DND-41 (cell line): ENCODE data around the gene ENKD1.
A peak's percentile ranks its signal among the peaks of the same experiment; 100 is the strongest.

Experiments used
- ATAC-seq: fragments of 200-7000 bp; cut with Tn5 transposase; 3 replicates; pipeline ENCODE4 v1.9.1; 2021; ENCODE audit warnings: low read depth; ENCODE audit not compliant: insufficient read depth
- DNase-seq: peaks from one replicate; pipeline ENCODE4 v3.0.0-alpha.2; 2020
- H2AFZ ChIP-seq: 2 replicates; pipeline ENCODE4 v1.6.0; 2012; ENCODE audit warnings: low read depth, low read length
- H3K27ac ChIP-seq: 2 replicates; pipeline ENCODE4 v1.5.1; 2012; ENCODE audit warnings: low read length, inconsistent platforms
- H3K27me3 ChIP-seq: fragments of 200-600 bp; sonication (generic); 2 replicates; pipeline ENCODE4 v1.6.0; 2012; ENCODE audit warnings: low read length, mild to moderate bottlenecking, inconsistent platforms; ENCODE audit not compliant: insufficient read depth, poor library complexity
- H3K36me3 ChIP-seq: 2 replicates; pipeline ENCODE4 v1.5.1; 2012; ENCODE audit warnings: low read length, inconsistent platforms; ENCODE audit not compliant: insufficient read depth
- H3K4me1 ChIP-seq: 2 replicates; pipeline ENCODE4 v1.5.1; 2012; ENCODE audit warnings: mild to moderate bottlenecking, low read length; ENCODE audit not compliant: insufficient read depth
- H3K4me2 ChIP-seq: 2 replicates; pipeline ENCODE4 v1.6.0; 2012; ENCODE audit warnings: mild to moderate bottlenecking, moderate library complexity, low read length, inconsistent platforms; ENCODE audit not compliant: insufficient read depth
- H3K4me3 ChIP-seq, 2 experiments: fragments of 200-600 bp in 1 of 2; shearing (Covaris generic) in 1 of 2; 2 replicates each; pipeline ENCODE4 v1.5.1; 2012 to 2016; ENCODE audit warnings: inconsistent platforms in 2 of 2, low read length in 2 of 2, mild to moderate bottlenecking in 2 of 2, low read depth in 1 of 2, moderate library complexity in 1 of 2
- H3K79me2 ChIP-seq: 2 replicates; pipeline ENCODE4 v1.6.0; 2012; ENCODE audit warnings: low read length, inconsistent platforms; ENCODE audit not compliant: insufficient read depth
- H3K9ac ChIP-seq: 2 replicates; pipeline ENCODE4 v1.6.0; 2012; ENCODE audit warnings: low read depth, mild to moderate bottlenecking, inconsistent platforms, low read length, moderate library complexity
- H3K9me3 ChIP-seq: 2 replicates; pipeline ENCODE4 v1.5.1; 2012; ENCODE audit warnings: low read length, moderate library complexity, mild to moderate bottlenecking, inconsistent platforms; ENCODE audit not compliant: insufficient read depth, severe bottlenecking
- H4K20me1 ChIP-seq: 2 replicates; pipeline ENCODE4 v1.6.0; 2012; ENCODE audit warnings: low read length; ENCODE audit not compliant: insufficient read depth
- EZH2 ChIP-seq: IDR thresholded peaks from 3 replicates; pipeline ENCODE4 v1.6.1; 2012; ENCODE audit warnings: borderline replicate concordance, low read depth, mild to moderate bottlenecking, moderate library complexity, low read length, inconsistent platforms; ENCODE audit not compliant: severe bottlenecking
- TF ChIP-seq, protein P1 (sequence below): IDR thresholded peaks from 2 replicates; pipeline ENCODE4 v1.5.1; 2012; ENCODE audit warnings: borderline replicate concordance, low read length, moderate library complexity, mild to moderate bottlenecking; ENCODE audit not compliant: poor library complexity, severe bottlenecking; ENCODE audit errors: extremely low read depth

The ENKD1 gene

DNA sequence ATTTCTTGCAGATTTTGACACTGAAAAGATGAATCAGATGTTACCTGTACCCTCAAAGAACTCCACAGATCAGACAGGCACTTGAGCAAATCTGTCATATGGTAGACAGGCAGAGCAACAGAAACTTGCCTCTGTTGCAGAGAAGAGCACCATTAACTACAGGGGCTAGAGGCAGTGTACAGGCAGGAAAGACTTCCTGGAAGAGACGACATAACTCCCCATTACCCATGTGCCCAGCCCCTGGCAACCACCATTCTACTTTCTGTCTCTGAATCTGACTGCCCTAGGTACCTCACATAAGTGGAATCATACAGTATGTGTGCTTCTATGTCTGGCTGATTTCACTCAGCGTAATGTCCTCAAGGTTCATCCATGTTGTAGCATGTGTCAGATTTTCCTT is 37.1 kb upstream of the ENKD1 start:
- ATAC-seq (peak; percentile 86), DNase-seq (peak; percentile 14)
- TF ChIP-seq EZH2: no peak
- TF ChIP-seq, protein P1, sequence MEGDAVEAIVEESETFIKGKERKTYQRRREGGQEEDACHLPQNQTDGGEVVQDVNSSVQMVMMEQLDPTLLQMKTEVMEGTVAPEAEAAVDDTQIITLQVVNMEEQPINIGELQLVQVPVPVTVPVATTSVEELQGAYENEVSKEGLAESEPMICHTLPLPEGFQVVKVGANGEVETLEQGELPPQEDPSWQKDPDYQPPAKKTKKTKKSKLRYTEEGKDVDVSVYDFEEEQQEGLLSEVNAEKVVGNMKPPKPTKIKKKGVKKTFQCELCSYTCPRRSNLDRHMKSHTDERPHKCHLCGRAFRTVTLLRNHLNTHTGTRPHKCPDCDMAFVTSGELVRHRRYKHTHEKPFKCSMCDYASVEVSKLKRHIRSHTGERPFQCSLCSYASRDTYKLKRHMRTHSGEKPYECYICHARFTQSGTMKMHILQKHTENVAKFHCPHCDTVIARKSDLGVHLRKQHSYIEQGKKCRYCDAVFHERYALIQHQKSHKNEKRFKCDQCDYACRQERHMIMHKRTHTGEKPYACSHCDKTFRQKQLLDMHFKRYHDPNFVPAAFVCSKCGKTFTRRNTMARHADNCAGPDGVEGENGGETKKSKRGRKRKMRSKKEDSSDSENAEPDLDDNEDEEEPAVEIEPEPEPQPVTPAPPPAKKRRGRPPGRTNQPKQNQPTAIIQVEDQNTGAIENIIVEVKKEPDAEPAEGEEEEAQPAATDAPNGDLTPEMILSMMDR: no peak
- Histone ChIP-seq H3K4me1 (peaks cover 11% of the 10 kb centered on the region), H3K36me3 (no peaks in the 10 kb centered on the region; the same call in 1 of the 2 replicates), H4K20me1 (peaks cover 4% of the 10 kb centered on the region; the same call in 1 of the 2 replicates), H3K9me3 (no peaks in the 10 kb centered on the region), H3K27me3 (no peaks in the 10 kb centered on the region), H3K4me3 (no peak overlapping the region), H3K27ac (peak overlapping the region; percentile 20), H3K9ac (no peak overlapping the region), H3K4me2 (no peak overlapping the region), H3K79me2 (peaks cover 53% of the 10 kb centered on the region), H2AFZ (no peak overlapping the region)

DNA sequence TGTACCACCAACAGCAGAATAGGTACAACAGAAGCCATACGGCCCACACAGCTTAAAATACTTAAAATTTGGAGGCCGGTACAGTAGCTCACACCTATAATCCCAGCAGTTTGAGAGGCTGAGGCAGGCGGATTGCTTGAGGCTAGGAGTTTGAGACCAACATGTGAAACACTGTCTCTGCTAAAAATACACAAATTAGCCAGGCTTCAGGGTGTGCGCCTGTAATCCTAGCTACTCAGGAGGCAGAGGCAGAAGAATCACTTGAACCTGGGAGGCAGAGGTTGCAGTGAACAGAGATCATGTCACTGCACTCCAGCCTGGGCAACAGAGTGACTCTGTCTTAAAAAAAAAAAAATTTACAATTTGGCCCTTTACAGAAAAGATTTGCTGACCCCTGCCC is 35.6 kb upstream of the ENKD1 start:
- no peak for ATAC-seq
- H3K36me3 ChIP-seq: peaks cover 3% of the 10 kb centered on the region
- DNase-seq: no peak

DNA sequence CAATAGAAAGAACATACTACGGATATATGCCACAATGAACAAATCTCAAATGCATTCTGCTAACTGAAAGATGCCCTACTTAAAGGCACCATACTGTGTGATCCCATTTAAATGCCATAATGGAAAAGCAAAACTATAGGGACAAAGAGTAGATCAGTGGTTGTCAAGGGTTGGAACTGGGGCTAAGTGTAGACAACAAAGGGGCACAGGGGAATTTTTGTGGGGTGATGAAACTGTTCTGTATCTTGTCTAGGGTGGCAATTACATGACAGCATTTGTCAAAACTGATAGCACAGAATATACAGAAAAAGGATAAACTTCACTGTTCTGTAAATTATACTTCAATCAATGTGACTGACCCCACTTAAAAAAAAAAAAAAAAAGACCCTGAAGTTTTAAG is 34.9 kb upstream of the ENKD1 start:
- Histone ChIP-seq H3K4me2 (no peak overlapping the region), H2AFZ (no peak overlapping the region), H4K20me1 (peaks cover 5% of the 10 kb centered on the region), H3K27me3 (no peaks in the 10 kb centered on the region), H3K27ac (no peak overlapping the region), H3K4me1 (peaks cover 11% of the 10 kb centered on the region), H3K4me3 (no peak overlapping the region), H3K36me3 (peaks cover 3% of the 10 kb centered on the region), H3K9me3 (no peaks in the 10 kb centered on the region), H3K79me2 (peaks cover 48% of the 10 kb centered on the region), H3K9ac (no peak overlapping the region)
- DNase-seq: no peak
- no peak for ATAC-seq
- TF ChIP-seq, protein P1: no peak
- TF ChIP-seq EZH2: no peak

More for the DNA sequence above, 35.6 kb upstream of the ENKD1 start:
- Histone ChIP-seq H3K9me3 (no peaks in the 10 kb centered on the region), H3K27me3 (no peaks in the 10 kb centered on the region), H3K27ac (no peak overlapping the region), H3K4me3 (no peak overlapping the region), H3K4me1 (peaks cover 11% of the 10 kb centered on the region), H3K4me2 (no peak overlapping the region), H3K9ac (no peak overlapping the region), H3K79me2 (peaks cover 46% of the 10 kb centered on the region), H2AFZ (no peak overlapping the region), H4K20me1 (peaks cover 5% of the 10 kb centered on the region)
- TF ChIP-seq, protein P1: no peak
- TF ChIP-seq EZH2: no peak

DNA sequence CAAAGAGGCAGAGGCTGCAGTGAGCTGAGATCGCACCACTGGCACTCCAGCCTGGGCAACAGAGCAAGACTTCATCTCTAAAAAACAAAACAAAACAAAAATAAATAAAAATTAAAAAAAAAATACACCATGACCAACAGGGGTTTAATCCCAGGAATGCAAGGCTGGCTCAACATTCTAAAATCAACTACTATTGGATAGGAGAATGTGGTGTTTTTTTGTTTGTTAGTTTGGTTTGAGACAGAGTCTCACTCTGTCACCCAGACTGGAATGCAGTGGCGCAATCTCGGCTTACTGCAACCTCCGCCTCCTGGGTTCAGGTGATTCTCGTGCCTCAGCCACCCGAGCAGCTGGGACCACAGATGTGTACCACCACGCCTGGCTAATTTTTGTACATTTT is 32.7 kb upstream of the ENKD1 start:
- ATAC-seq: no peak
- Histone ChIP-seq H3K4me3 (no peak overlapping the region), H3K27ac (no peak overlapping the region), H3K9ac (no peak overlapping the region), H3K79me2 (peaks cover 39% of the 10 kb centered on the region; the same call in 1 of the 2 replicates), H3K36me3 (peaks cover 3% of the 10 kb centered on the region), H3K9me3 (no peaks in the 10 kb centered on the region), H3K4me1 (peaks cover 11% of the 10 kb centered on the region), H2AFZ (no peak overlapping the region), H4K20me1 (peaks cover 5% of the 10 kb centered on the region), H3K27me3 (no peaks in the 10 kb centered on the region), H3K4me2 (no peak overlapping the region)
- TF ChIP-seq, protein P1: no peak
- no peak for TF ChIP-seq EZH2
- DNase-seq: no peak
